MCF 10A (cell line): Measurements from ENCODE around the gene DHPS. TPM values are rescaled to one million over a fixed set of nuclear protein-coding genes. Genes with fewer than 3 reads are reported as not detected.

Source experiments
- BruUV-seq: library from RNA; stranded (reverse); fragments of 400-500 nt; replicated peaks from 2 replicates; lab custom pipeline; 2021; lab: Mats Ljungman, UMichigan
- CTCF ChIA-PET: fragments of 300-600 bp; sonication (Branson Sonifier 250); formaldehyde crosslinking; extraction: SDS; loops from one replicate; lab custom pipeline; 2021; ENCODE audit warnings: antibody characterized with exemption, inconsistent platforms; lab: Yijun Ruan, JAX
- POLR2A ChIA-PET: fragments of 300-600, 350-650 bp; sonication (Branson Sonifier 250); formaldehyde crosslinking; extraction: SDS; loops from one replicate; lab custom pipeline; 2020; ENCODE audit warnings: antibody characterized with exemption, inconsistent platforms; lab: Yijun Ruan, JAX
- DNase-seq: peaks from one replicate; pipeline ENCODE4 v3.0.0-alpha.2; 2018; ENCODE audit not compliant: unreplicated experiment
- H3K27ac Mint-ChIP-seq: one replicate; pipeline ENCODE4 v1.8.0; 2022; ENCODE audit warnings: mild to moderate bottlenecking, low read depth, mixed read lengths; ENCODE audit not compliant: unreplicated experiment
- H3K27me3 Mint-ChIP-seq: one replicate; pipeline ENCODE4 v1.8.0; 2022; ENCODE audit warnings: mixed read lengths; ENCODE audit not compliant: insufficient read depth, unreplicated experiment
- H3K36me3 Mint-ChIP-seq: one replicate; pipeline ENCODE4 v1.8.0; 2022; ENCODE audit warnings: mild to moderate bottlenecking, moderate library complexity, mixed read lengths; ENCODE audit not compliant: insufficient read depth, unreplicated experiment
- H3K4me1 Mint-ChIP-seq: one replicate; pipeline ENCODE4 v1.8.0; 2022; ENCODE audit warnings: mixed read lengths; ENCODE audit not compliant: insufficient read depth, unreplicated experiment
- H3K4me3 Mint-ChIP-seq: one replicate; pipeline ENCODE4 v1.8.0; 2022; ENCODE audit warnings: mild to moderate bottlenecking, moderate library complexity, mixed read lengths; ENCODE audit not compliant: unreplicated experiment
- H3K9me3 Mint-ChIP-seq: one replicate; pipeline ENCODE4 v1.8.0; 2022; ENCODE audit warnings: mixed read lengths; ENCODE audit not compliant: unreplicated experiment
- intact Hi-C: fragments of 100-400 bp; cut with micrococcal nuclease; formaldehyde crosslinking; loops from 2 replicates; pipeline ENCODE4 v1.14.1; 2022
- total RNA-seq: library from RNA; stranded (reverse); gene quantifications from 2 replicates; pipeline ENCODE4 v1.2.3, GENCODE V29; 2022
- TF ChIP-seq, protein P1 (sequence below): fragments of 200-600 bp; IDR thresholded peaks from one replicate; pipeline ENCODE4 v1.8.0; 2022; ENCODE audit warnings: antibody characterized with exemption, mild to moderate bottlenecking; ENCODE audit not compliant: unreplicated experiment

DHPS gene
- total RNA-seq, 1 experiment from 2014 or later = 74.2 TPM

DNA sequence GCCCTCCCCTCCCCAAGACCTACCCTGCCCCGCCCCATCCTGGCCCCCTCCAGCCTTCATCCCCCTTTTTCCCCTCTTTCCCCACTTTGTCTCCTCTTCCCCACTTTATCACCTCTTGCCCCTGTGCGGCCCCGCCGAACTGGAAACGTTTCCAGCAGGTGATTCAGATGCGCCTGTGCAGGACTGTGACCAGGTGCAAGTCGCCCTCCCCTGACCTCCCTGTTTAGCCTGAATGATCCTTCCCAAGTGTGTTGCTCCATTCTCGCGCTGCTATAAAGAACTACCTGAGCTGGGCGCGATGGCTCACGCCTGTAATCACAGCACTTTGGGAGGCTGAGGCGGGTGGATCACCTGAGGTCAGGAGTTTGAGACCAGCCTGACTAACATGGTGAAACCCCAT is 45.0 kb downstream of the DHPS start:
- Mint-ChIP-seq H3K36me3 (peaks cover 21% of the 10 kb centered on the region), H3K9me3 (peaks cover 8% of the 10 kb centered on the region), H3K27ac (no peak overlapping the region), H3K27me3 (no peaks in the 10 kb centered on the region), H3K4me3 (no peak overlapping the region), H3K4me1 (peaks cover 5% of the 10 kb centered on the region)
- intact Hi-C loops = no loop called here
- CTCF ChIA-PET = interaction anchor here (0.6 kb wide), 1 partner anchor 712 kb away, joined by 3 read pairs; no protein-coding TSS in a partner anchor
- TF ChIP-seq, protein P1, sequence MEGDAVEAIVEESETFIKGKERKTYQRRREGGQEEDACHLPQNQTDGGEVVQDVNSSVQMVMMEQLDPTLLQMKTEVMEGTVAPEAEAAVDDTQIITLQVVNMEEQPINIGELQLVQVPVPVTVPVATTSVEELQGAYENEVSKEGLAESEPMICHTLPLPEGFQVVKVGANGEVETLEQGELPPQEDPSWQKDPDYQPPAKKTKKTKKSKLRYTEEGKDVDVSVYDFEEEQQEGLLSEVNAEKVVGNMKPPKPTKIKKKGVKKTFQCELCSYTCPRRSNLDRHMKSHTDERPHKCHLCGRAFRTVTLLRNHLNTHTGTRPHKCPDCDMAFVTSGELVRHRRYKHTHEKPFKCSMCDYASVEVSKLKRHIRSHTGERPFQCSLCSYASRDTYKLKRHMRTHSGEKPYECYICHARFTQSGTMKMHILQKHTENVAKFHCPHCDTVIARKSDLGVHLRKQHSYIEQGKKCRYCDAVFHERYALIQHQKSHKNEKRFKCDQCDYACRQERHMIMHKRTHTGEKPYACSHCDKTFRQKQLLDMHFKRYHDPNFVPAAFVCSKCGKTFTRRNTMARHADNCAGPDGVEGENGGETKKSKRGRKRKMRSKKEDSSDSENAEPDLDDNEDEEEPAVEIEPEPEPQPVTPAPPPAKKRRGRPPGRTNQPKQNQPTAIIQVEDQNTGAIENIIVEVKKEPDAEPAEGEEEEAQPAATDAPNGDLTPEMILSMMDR = no peak
- POLR2A ChIA-PET = interaction anchor here (0.6 kb wide), 1 partner anchor 1236 kb away, joined by 3 read pairs; no protein-coding TSS in a partner anchor
- no TSS peak for BruUV-seq
- no peak for DNase-seq

DNA sequence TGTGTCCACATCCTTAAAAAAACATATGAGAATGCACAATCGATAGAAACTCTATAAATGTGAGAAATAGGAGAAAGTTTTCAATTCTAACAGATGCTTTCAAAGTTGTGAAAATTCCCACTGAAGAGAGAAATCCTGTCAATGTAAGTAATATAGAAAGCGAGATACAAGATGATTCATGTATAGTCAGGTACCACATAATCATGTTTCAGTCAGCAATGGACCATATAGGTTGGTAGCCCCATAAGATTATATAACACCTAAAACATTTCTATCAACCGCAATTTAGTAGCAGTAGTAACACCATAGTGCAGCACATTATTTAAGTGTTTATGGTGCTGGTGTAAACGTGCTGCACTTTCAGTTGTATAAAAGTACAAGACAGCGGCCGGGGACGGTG is 52.5 kb downstream of the DHPS start:
- Mint-ChIP-seq H3K36me3 (peaks cover 84% of the 10 kb centered on the region), H3K27me3 (no peaks in the 10 kb centered on the region), H3K27ac (no peak overlapping the region), H3K4me1 (no peaks in the 10 kb centered on the region), H3K9me3 (peaks cover 11% of the 10 kb centered on the region), H3K4me3 (no peak overlapping the region)
- no TSS peak for BruUV-seq
- ChIA-PET CTCF (interaction anchor here (0.7 kb wide), 1 partner anchor 11 kb away, joined by 3 read pairs; no protein-coding TSS in a partner anchor), POLR2A (no interaction called here)
- no peak for DNase-seq
- intact Hi-C loops = no loop called here
- TF ChIP-seq, protein P1 = no peak

DNA sequence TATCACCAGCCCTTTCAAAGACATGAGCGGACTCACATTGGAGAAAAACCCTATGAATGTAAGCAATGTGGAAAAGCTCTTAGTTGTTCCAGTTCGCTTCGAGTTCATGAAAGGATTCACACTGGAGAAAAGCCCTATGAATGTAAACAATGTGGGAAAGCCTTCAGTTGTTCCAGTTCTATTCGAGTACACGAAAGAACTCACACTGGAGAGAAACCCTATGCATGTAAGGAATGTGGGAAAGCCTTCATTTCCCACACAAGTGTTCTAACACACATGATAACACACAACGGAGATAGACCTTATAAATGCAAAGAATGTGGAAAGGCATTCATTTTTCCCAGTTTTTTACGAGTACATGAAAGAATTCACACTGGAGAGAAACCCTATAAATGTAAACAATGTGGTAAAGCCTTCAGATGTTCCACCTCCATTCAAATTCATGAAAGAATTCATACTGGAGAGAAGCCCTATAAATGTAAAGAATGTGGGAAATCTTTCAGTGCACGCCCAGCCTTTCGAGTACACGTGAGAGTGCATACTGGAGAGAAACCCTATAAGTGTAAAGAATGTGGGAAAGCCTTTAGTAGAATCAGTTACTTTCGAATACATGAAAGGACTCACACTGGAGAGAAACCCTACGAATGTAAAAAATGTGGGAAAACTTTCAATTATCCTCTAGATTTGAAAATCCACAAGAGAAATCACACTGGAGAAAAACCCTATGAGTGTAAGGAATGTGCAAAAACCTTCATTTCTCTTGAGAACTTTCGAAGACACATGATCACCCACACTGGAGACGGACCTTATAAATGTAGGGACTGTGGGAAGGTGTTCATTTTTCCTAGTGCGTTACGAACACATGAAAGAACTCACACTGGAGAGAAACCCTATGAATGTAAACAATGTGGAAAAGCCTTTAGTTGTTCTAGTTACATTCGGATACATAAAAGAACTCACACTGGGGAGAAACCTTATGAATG is 53.3 kb downstream of the DHPS start:
- Mint-ChIP-seq H3K36me3 (peaks cover 87% of the 10 kb centered on the region), H3K9me3 (peaks cover 11% of the 10 kb centered on the region), H3K27ac (no peak overlapping the region), H3K27me3 (no peaks in the 10 kb centered on the region), H3K4me3 (no peak overlapping the region), H3K4me1 (no peaks in the 10 kb centered on the region)
- ChIA-PET POLR2A (interaction anchor here (1.2 kb wide), 1 partner anchor 18 kb away, joined by 4 read pairs; the partner anchor contains the start of genes ZNF490 and ZNF791), CTCF (no interaction called here)
- intact Hi-C loops = no loop called here
- BruUV-seq = TSS peak; percentile 26
- peak; percentile 17 for DNase-seq
- TF ChIP-seq, protein P1 = no peak

DNA sequence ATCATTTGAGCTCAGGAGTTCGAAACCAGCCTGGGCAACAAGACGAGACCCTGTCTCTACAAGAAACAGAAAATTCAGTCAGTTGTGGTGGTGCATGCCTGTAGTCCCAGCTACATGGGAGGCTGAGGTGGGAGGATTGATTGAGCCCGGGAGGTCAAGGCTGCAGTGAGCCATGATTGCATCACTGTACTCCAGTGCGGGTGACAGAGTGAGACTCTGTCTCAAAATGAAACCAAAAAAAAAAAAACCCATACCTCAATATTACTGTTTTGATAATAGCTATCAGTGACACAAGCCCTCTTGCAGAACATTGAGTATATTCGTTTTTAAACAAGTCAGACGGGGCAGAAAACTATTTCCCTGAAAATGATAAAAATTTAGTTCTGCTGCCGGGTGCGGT is 54.7 kb downstream of the DHPS start:
- Mint-ChIP-seq H3K4me1 (no peaks in the 10 kb centered on the region), H3K9me3 (peaks cover 11% of the 10 kb centered on the region), H3K27ac (no peak overlapping the region), H3K36me3 (peaks cover 98% of the 10 kb centered on the region), H3K4me3 (no peak overlapping the region), H3K27me3 (no peaks in the 10 kb centered on the region)
- no peak for DNase-seq
- intact Hi-C loops = no loop called here
- TF ChIP-seq, protein P1 = no peak
- BruUV-seq = no TSS peak
- ChIA-PET CTCF (interaction anchor here (0.6 kb wide), 2 partner anchors 36 to 515 kb away, joined by 3 to 4 read pairs; no protein-coding TSS in a partner anchor), POLR2A (interaction anchor here (1.9 kb wide), 1 partner anchor 16 kb away, joined by 4 read pairs; the partner anchor contains the start of genes ZNF490 and ZNF791)
